Caco-2 (cell line): Measurements from ENCODE around the gene LMX1A. TPM values are rescaled to one million over a fixed set of nuclear protein-coding genes. Genes with fewer than 3 reads are reported as not detected.

ENCODE experiments used
- BruUV-seq: library from RNA; stranded (reverse); fragments of 400-500 nt; replicated peaks from 2 replicates; lab custom pipeline; 2021; lab: Mats Ljungman, UMichigan
- CTCF ChIA-PET: fragments of 300-600 bp; sonication (Branson Sonifier 250); formaldehyde crosslinking; loops from one replicate; lab custom pipeline; 2022; ENCODE audit warnings: antibody characterized with exemption; lab: Charles Lee
- POLR2A ChIA-PET: fragments of 300-600 bp; sonication (Branson Sonifier 250); formaldehyde crosslinking; loops from one replicate; lab custom pipeline; 2022; ENCODE audit warnings: antibody characterized with exemption; lab: Charles Lee
- DNase-seq, 2 experiments: peaks; one replicate each; pipeline versions ENCODE4 v3.0.0 to v3.0.0-alpha.2; 2020 to 2022
- H3K27me3 ChIP-seq: replicated peaks from 2 replicates; pipeline ENCODE4 v1.6.0; 2011; ENCODE audit warnings: low read length; ENCODE audit not compliant: control insufficient read depth, insufficient read depth
- H3K36me3 ChIP-seq: 2 replicates; pipeline ENCODE4 v1.5.1; 2011; ENCODE audit warnings: low read length; ENCODE audit not compliant: control insufficient read depth, insufficient read depth
- H3K4me1 ChIP-seq: fragments of 250-450 bp; sonication (Bioruptor Pico); 2 replicates; pipeline ENCODE4 v1.5.1; 2020; ENCODE audit warnings: mild to moderate bottlenecking
- H3K4me3 ChIP-seq: 2 replicates; pipeline ENCODE4 v1.5.1; 2011; ENCODE audit warnings: low read depth, mild to moderate bottlenecking, control low read depth, low read length
- H3K9me3 ChIP-seq: fragments of 250-450 bp; sonication (Bioruptor Pico); 2 replicates; pipeline ENCODE4 v1.5.1; 2020; ENCODE audit warnings: mild to moderate bottlenecking, moderate library complexity
- H3K27ac Mint-ChIP-seq: one replicate; pipeline ENCODE4 v1.8.0; 2022; ENCODE audit warnings: mixed read lengths; ENCODE audit not compliant: unreplicated experiment
- H3K27me3 Mint-ChIP-seq: one replicate; pipeline ENCODE4 v1.8.0; 2022; ENCODE audit warnings: mixed read lengths; ENCODE audit not compliant: insufficient read depth, unreplicated experiment
- H3K36me3 Mint-ChIP-seq: one replicate; pipeline ENCODE4 v1.8.0; 2022; ENCODE audit warnings: mild to moderate bottlenecking, mixed read lengths; ENCODE audit not compliant: insufficient read depth, unreplicated experiment
- H3K4me1 Mint-ChIP-seq: one replicate; pipeline ENCODE4 v1.8.0; 2022; ENCODE audit warnings: low read depth, mixed read lengths; ENCODE audit not compliant: unreplicated experiment
- H3K4me3 Mint-ChIP-seq: one replicate; pipeline ENCODE4 v1.8.0; 2022; ENCODE audit warnings: mild to moderate bottlenecking, moderate library complexity, mixed read lengths; ENCODE audit not compliant: unreplicated experiment
- H3K9me3 Mint-ChIP-seq: one replicate; pipeline ENCODE4 v1.8.0; 2022; ENCODE audit warnings: mixed read lengths; ENCODE audit not compliant: unreplicated experiment
- CTCF ChIP-seq, 2 experiments: fragments of 200-600 bp in 1 of 2; IDR thresholded peaks; 1 replicate in 1 of 2; 2 replicates in 1 of 2; pipeline versions ENCODE4 v1.5.1 to v1.8.0; 2011 to 2022; ENCODE audit warnings: antibody characterized with exemption in 1 of 2, control low read depth in 1 of 2, inconsistent platforms in 1 of 2, low read depth in 1 of 2, low read length in 1 of 2, mild to moderate bottlenecking in 1 of 2, moderate library complexity in 1 of 2; ENCODE audit not compliant: insufficient read depth in 1 of 2, severe bottlenecking in 1 of 2, unreplicated experiment in 1 of 2
- intact Hi-C: fragments of 100-400 bp; cut with micrococcal nuclease; formaldehyde crosslinking; loops from one replicate; pipeline ENCODE4 v1.10.0; 2022; ENCODE audit not compliant: unreplicated experiment
- total RNA-seq: library from RNA; stranded (reverse); gene quantifications from 2 replicates; pipeline ENCODE4 v1.2.3, GENCODE V29; 2022

LMX1A gene
- total RNA-seq, 1 experiment from 2014 or later, result not detected

- Histone ChIP-seq H3K4me1 (no peaks in the 10 kb centered on the region), H3K27me3 (peaks cover 4% of the 10 kb centered on the region), H3K4me3 (no peak overlapping the region), H3K36me3 (no peaks in the 10 kb centered on the region), H3K9me3 (no peaks in the 10 kb centered on the region)
- Mint-ChIP-seq H3K36me3 (no peaks in the 10 kb centered on the region), H3K4me1 (peaks cover 15% of the 10 kb centered on the region), H3K4me3 (no peak overlapping the region), H3K9me3 (no peaks in the 10 kb centered on the region), H3K27ac (no peak overlapping the region), H3K27me3 (peaks cover 6% of the 10 kb centered on the region)
- DNase-seq, result no peak
- ChIA-PET CTCF (no interaction called here), POLR2A (no interaction called here)
- intact Hi-C loops, result no loop called here
- TF ChIP-seq CTCF (IDR thresholded peaks at IDR 0.05; ENCODE audit: insufficient read depth in 1 of 2, low read depth in 1 of 2, low read length in 1 of 2, severe bottlenecking in 1 of 2, unreplicated experiment in 1 of 2), result no peak
- BruUV-seq, result no TSS peak
Observed at GRCh38 chr1:165354739-165355138, 1.8 kb downstream of the LMX1A start.

- Mint-ChIP-seq H3K27me3 (peaks cover 6% of the 10 kb centered on the region), H3K4me1 (peaks cover 15% of the 10 kb centered on the region), H3K27ac (no peak overlapping the region), H3K4me3 (no peak overlapping the region), H3K36me3 (no peaks in the 10 kb centered on the region), H3K9me3 (no peaks in the 10 kb centered on the region)
- Histone ChIP-seq H3K4me1 (no peaks in the 10 kb centered on the region), H3K9me3 (no peaks in the 10 kb centered on the region), H3K27me3 (peaks cover 4% of the 10 kb centered on the region), H3K4me3 (no peak overlapping the region), H3K36me3 (no peaks in the 10 kb centered on the region)
- POLR2A ChIA-PET, result no interaction called here
- intact Hi-C loops, result no loop called here
- CTCF ChIA-PET, result no interaction called here
- no peak for DNase-seq
- no peak for TF ChIP-seq CTCF (IDR thresholded peaks at IDR 0.05; ENCODE audit: insufficient read depth in 1 of 2, low read depth in 1 of 2, low read length in 1 of 2, severe bottlenecking in 1 of 2, unreplicated experiment in 1 of 2)
- BruUV-seq, result no TSS peak
Observed at GRCh38 chr1:165353731-165354671, 2.5 kb downstream of the LMX1A start.

GRCh38 chr1:165352442-165353293 is 3.8 kb downstream of the LMX1A start:
- BruUV-seq, result no TSS peak
- POLR2A ChIA-PET, result no interaction called here

More at GRCh38 chr1:165352442-165353293, 3.8 kb downstream of the LMX1A start:
- intact Hi-C loops, result no loop called here
- H3K27me3 ChIP-seq, result peaks cover 4% of the 10 kb centered on the region
- no peaks in the 10 kb centered on the region for H3K36me3 ChIP-seq
- no peak for TF ChIP-seq CTCF (IDR thresholded peaks at IDR 0.05; ENCODE audit: insufficient read depth in 1 of 2, low read depth in 1 of 2, low read length in 1 of 2, severe bottlenecking in 1 of 2, unreplicated experiment in 1 of 2)
- CTCF ChIA-PET, result interaction anchor here (1.0 kb wide), 1 partner anchor 16 kb away, joined by 4 read pairs; no protein-coding TSS in a partner anchor
- Mint-ChIP-seq H3K4me3 (peak overlapping the region; percentile 83), H3K27ac (peak overlapping the region; percentile 7), H3K4me1 (peaks cover 15% of the 10 kb centered on the region), H3K27me3 (peaks cover 11% of the 10 kb centered on the region), H3K36me3 (no peaks in the 10 kb centered on the region), H3K9me3 (no peaks in the 10 kb centered on the region)
- peak overlapping the region; percentile 58 for H3K4me3 ChIP-seq
- H3K9me3 ChIP-seq, result no peaks in the 10 kb centered on the region
- DNase-seq, result peak; percentile 35 to 56
- H3K4me1 ChIP-seq, result no peaks in the 10 kb centered on the region
